Measurements from ENCODE around the gene LMOD2. TPM values are rescaled to one million over a fixed set of nuclear protein-coding genes. Genes with fewer than 3 reads are reported as not detected.

Gene LMOD2
- total RNA-seq, 4 donors from 2014 or later, result not detected

DNA sequence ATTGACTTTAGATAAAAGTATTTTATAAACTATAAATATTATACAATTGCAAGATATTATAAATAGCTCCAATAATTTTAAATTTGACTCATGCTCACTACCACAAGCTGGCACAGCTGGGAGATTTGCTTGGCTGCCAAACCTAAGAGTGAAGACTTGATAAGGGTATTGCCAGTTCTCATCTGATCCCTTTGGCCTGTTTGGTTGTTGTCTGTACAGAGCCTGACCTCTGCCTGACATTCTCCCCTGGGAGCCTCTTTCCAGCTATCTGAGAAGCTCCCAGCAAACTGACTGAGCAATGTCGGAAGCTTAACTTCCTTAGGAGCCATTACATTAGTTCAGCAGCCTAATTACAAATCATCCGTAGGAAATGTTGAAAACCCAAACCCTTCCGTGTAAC is 10.2 kb upstream of the LMOD2 start:
- H3K9me3 ChIP-seq, result no peaks in the 10 kb centered on the region
- no peak overlapping the region for H3K27ac ChIP-seq
- H3K27me3 ChIP-seq, result no peaks in the 10 kb centered on the region
- WGBS, result 29% methylated on average over 3 of the region's 3 CpGs
- TF ChIP-seq POLR2AphosphoS5 (IDR thresholded peaks at IDR 0.05) (no peak), POLR2A (IDR thresholded peaks at IDR 0.05) (no peak), EP300 (IDR thresholded peaks at IDR 0.05) (no peak)
- TF ChIP-seq, protein P1, sequence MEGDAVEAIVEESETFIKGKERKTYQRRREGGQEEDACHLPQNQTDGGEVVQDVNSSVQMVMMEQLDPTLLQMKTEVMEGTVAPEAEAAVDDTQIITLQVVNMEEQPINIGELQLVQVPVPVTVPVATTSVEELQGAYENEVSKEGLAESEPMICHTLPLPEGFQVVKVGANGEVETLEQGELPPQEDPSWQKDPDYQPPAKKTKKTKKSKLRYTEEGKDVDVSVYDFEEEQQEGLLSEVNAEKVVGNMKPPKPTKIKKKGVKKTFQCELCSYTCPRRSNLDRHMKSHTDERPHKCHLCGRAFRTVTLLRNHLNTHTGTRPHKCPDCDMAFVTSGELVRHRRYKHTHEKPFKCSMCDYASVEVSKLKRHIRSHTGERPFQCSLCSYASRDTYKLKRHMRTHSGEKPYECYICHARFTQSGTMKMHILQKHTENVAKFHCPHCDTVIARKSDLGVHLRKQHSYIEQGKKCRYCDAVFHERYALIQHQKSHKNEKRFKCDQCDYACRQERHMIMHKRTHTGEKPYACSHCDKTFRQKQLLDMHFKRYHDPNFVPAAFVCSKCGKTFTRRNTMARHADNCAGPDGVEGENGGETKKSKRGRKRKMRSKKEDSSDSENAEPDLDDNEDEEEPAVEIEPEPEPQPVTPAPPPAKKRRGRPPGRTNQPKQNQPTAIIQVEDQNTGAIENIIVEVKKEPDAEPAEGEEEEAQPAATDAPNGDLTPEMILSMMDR (IDR thresholded peaks at IDR 0.05), result no peak
- no peak for DNase-seq (ENCODE audit: low spot score in 2 of 2)
- no peak overlapping the region for H3K4me3 ChIP-seq
- no peaks in the 10 kb centered on the region for H3K36me3 ChIP-seq
- H3K4me1 ChIP-seq, result peaks cover 17% of the 10 kb centered on the region

DNA sequence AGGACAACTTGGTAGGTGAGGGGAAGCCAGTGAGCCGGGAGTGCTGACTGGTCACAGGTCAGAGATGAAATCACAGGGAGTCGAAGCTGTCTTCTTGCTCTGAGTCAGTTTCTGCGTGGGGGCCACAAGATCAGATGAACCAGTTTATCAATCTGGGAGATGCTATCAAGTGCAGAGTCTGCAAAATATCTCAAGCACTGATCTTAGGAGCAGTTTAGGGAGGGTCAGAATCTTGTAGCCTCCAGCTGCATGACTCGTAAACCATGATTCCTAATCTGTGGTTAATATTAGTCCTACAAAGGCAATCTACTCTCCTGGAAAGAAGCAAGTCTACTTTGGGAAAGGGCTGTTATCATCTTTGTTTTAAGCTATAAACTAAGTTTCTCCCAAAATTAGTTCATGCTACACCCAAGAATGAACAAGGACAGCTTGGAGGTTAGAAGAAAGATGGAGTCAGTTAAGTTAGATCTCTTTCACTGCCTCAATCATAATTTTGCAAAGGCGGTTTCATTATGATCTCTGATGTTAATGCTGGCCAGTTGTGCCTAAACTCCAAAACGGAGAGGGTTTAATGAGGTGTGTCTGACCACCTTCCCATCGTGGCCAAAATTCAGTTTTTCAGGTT is 8.4 kb upstream of the LMOD2 start:
- Histone ChIP-seq H3K4me3 (no peak overlapping the region), H3K27ac (no peak overlapping the region), H3K36me3 (no peaks in the 10 kb centered on the region), H3K27me3 (no peaks in the 10 kb centered on the region), H3K9me3 (no peaks in the 10 kb centered on the region), H3K4me1 (peaks cover 17% of the 10 kb centered on the region)
- no peak for DNase-seq (ENCODE audit: low spot score in 2 of 2)
- no peak for TF ChIP-seq POLR2AphosphoS5 (IDR thresholded peaks at IDR 0.05)
- TF ChIP-seq, protein P1 (IDR thresholded peaks at IDR 0.05), result no peak
- WGBS, result 71% methylated on average over 7 of the region's 7 CpGs

DNA sequence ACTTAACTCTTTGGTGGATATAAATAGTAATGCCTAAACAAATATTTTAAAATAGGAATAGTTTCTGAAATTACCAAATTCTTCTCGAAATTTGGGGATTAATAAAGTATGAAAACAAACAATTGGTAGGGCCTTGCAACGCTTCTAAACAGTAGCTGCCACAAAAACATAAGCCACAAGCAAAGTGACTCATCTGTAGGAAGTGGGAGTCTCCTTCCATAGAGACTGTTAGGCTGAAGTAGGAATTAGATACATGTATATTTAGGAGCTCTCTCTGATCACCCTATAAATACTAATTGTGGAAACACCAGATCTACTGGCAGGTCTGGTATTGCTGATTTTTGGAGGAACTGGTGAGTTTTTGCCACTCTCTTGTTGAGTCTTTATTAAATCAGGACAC is 5.7 kb upstream of the LMOD2 start:
- Histone ChIP-seq H3K9me3 (no peaks in the 10 kb centered on the region), H3K27me3 (no peaks in the 10 kb centered on the region), H3K4me1 (peaks cover 2% of the 10 kb centered on the region), H3K4me3 (no peak overlapping the region), H3K36me3 (no peaks in the 10 kb centered on the region), H3K27ac (no peak overlapping the region)
- TF ChIP-seq POLR2AphosphoS5 (IDR thresholded peaks at IDR 0.05) (no peak), EP300 (IDR thresholded peaks at IDR 0.05) (no peak), POLR2A (IDR thresholded peaks at IDR 0.05) (no peak)
- TF ChIP-seq, protein P1 (IDR thresholded peaks at IDR 0.05), result no peak
- DNase-seq (ENCODE audit: low spot score in 2 of 2), result no peak
- WGBS, result 73% methylated on average over 2 of the region's 2 CpGs

DNA sequence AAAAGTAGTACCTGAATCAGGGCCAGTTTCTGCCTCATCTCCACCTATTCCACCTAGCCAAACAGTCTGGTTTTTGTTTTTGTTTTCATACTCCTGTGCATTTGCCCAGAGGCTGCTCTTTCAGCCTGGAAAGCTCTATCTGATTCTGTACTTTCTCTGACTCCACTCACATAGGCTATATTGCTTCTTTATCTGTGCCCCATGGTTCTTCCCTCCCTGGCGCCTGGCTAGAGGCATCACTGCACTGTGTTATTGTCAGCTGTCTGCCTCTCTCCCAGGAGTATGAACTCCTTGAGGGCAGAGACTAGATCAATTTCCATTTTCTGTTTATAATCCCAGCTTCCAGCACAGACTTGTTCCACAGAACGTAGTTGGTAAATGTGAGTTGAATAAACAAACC is 5.1 kb upstream of the LMOD2 start:
- Histone ChIP-seq H3K27ac (no peak overlapping the region), H3K27me3 (no peaks in the 10 kb centered on the region), H3K9me3 (no peaks in the 10 kb centered on the region), H3K4me1 (peaks cover 2% of the 10 kb centered on the region), H3K4me3 (no peak overlapping the region), H3K36me3 (no peaks in the 10 kb centered on the region)
- DNase-seq (ENCODE audit: low spot score in 2 of 2), result no peak
- 42% methylated on average over 2 of the region's 2 CpGs for WGBS
- TF ChIP-seq POLR2AphosphoS5 (IDR thresholded peaks at IDR 0.05), result no peak

DNA sequence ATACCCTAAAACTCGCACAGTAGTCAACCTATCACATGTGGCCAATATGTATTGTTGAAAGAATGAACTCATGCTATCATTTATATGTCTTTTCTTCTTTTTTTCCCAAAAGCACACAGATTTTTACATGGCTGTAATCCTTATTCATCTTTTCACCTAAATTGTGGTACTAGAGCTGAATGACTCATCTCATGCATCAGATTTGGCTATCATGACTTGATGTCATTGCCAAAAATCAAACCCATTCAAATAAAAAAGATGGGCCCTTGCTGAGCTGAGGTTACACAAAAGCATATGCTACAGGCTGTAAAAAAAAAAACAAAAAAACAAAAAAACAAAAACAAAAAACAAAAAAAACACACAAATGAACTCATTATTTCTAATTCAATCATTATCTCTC is 3.3 kb upstream of the LMOD2 start:
- H3K36me3 ChIP-seq, result no peaks in the 10 kb centered on the region
- H3K27me3 ChIP-seq, result no peaks in the 10 kb centered on the region
- no peak overlapping the region for H3K27ac ChIP-seq
- H3K9me3 ChIP-seq, result no peaks in the 10 kb centered on the region
- no peak for TF ChIP-seq POLR2AphosphoS5 (IDR thresholded peaks at IDR 0.05)
- TF ChIP-seq EP300 (IDR thresholded peaks at IDR 0.05), result no peak
- TF ChIP-seq, protein P1 (IDR thresholded peaks at IDR 0.05), result no peak
- no peak for TF ChIP-seq POLR2A (IDR thresholded peaks at IDR 0.05)
- no peak for DNase-seq (ENCODE audit: low spot score in 2 of 2)
- no peaks in the 10 kb centered on the region for H3K4me1 ChIP-seq
- H3K4me3 ChIP-seq, result no peak overlapping the region
- 95% methylated on average over 1 of the region's 1 CpG for WGBS

DNA sequence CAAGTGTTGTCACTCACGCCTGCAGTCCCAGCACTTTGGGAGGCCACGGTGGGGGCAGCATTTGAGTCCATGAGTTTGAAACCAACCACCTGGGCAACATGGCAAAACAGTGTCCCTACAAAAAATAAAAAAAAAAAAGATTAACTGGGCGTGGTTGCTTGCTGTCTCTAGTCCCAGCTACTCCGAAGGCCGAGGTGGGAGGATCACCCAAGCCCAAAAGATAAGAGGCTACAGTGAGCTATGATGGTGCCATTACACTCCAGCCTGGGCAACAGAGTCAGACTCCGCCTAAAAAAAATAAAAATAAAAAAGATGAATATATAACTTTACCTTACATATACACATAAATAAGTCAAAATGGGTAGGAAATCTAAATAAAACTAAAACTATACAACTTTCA is 2.5 kb upstream of the LMOD2 start:
- H3K9me3 ChIP-seq, result no peaks in the 10 kb centered on the region
- 92% methylated on average over 6 of the region's 6 CpGs for WGBS
- no peak for DNase-seq (ENCODE audit: low spot score in 2 of 2)

More for the DNA sequence above, 2.5 kb upstream of the LMOD2 start:
- TF ChIP-seq POLR2A (IDR thresholded peaks at IDR 0.05) (no peak), EP300 (IDR thresholded peaks at IDR 0.05) (no peak), POLR2AphosphoS5 (IDR thresholded peaks at IDR 0.05) (no peak)
- TF ChIP-seq, protein P1 (IDR thresholded peaks at IDR 0.05), result no peak
- no peaks in the 10 kb centered on the region for H3K36me3 ChIP-seq
- no peaks in the 10 kb centered on the region for H3K4me1 ChIP-seq
- no peak overlapping the region for H3K27ac ChIP-seq
- no peak overlapping the region for H3K4me3 ChIP-seq
- H3K27me3 ChIP-seq, result no peaks in the 10 kb centered on the region
